ENCODE measurements around the gene TSPAN2. TPM values are rescaled to one million over a fixed set of nuclear protein-coding genes. Genes with fewer than 3 reads are reported as not detected.

TSPAN2 gene
- 10 to 100 TPM; 34.2 to 37.8 (median 34.5) TPM for polyA plus RNA-seq (ENCODE audit: insufficient read length in 3 of 3)
- long read RNA-seq, donor 1, transcript TSPAN2-202 (8 exons, 3,177 nt) = major isoform, 15 of 16 reads
- long read RNA-seq, donor 1, partial matches to known transcripts = 0 of 16 reads
- long read RNA-seq, donor 1, other reads (novel, unspliced or antisense) = 0 of 16 reads
- long read RNA-seq, donor 2, transcript TSPAN2-202 (8 exons, 3,177 nt) = major isoform, 20 of 21 reads
- long read RNA-seq, donor 2, partial matches to known transcripts = 0 of 21 reads
- long read RNA-seq, donor 2, other reads (novel, unspliced or antisense) = 0 of 21 reads
- long read RNA-seq, donor 3, transcript TSPAN2-202 (8 exons, 3,177 nt) = major isoform, 15 of 15 reads
- long read RNA-seq, donor 3, partial matches to known transcripts = 0 of 15 reads
- long read RNA-seq, donor 3, other reads (novel, unspliced or antisense) = 0 of 15 reads
- long read RNA-seq, donor 4, transcript TSPAN2-202 (8 exons, 3,177 nt) = major isoform, 16 of 20 reads
- long read RNA-seq, donor 4, partial matches to known transcripts = 0 of 20 reads
- long read RNA-seq, donor 4, other reads (novel, unspliced or antisense) = 0 of 20 reads
- long read RNA-seq, donor 5 = 0 reads
- long read RNA-seq, donor 6, transcript TSPAN2-202 (8 exons, 3,177 nt) = major isoform, 7 of 15 reads
- long read RNA-seq, donor 6, partial matches to known transcripts = 8 of 15 reads
- long read RNA-seq, donor 6, other reads (novel, unspliced or antisense) = 0 of 15 reads
- long read RNA-seq, donor 7, transcript TSPAN2-202 (8 exons, 3,177 nt) = major isoform, 9 of 11 reads
- long read RNA-seq, donor 7, partial matches to known transcripts = 0 of 11 reads
- long read RNA-seq, donor 7, other reads (novel, unspliced or antisense) = 0 of 11 reads
- long read RNA-seq, donor 8, transcript TSPAN2-202 (8 exons, 3,177 nt) = major isoform, 25 of 25 reads
- long read RNA-seq, donor 8, partial matches to known transcripts = 0 of 25 reads
- long read RNA-seq, donor 8, other reads (novel, unspliced or antisense) = 0 of 25 reads
- long read RNA-seq, donor 9, transcript TSPAN2-202 (8 exons, 3,177 nt) = major isoform, 14 of 14 reads
- long read RNA-seq, donor 9, partial matches to known transcripts = 0 of 14 reads
- long read RNA-seq, donor 9, other reads (novel, unspliced or antisense) = 0 of 14 reads
- long read RNA-seq, donor 10, transcript TSPAN2-202 (8 exons, 3,177 nt) = major isoform, 16 of 20 reads
- long read RNA-seq, donor 10, partial matches to known transcripts = 0 of 20 reads
- long read RNA-seq, donor 10, other reads (novel, unspliced or antisense) = 0 of 20 reads
- long read RNA-seq, donor 11, transcript TSPAN2-202 (8 exons, 3,177 nt) = major isoform, 10 of 11 reads
- long read RNA-seq, donor 11, partial matches to known transcripts = 0 of 11 reads
- long read RNA-seq, donor 11, other reads (novel, unspliced or antisense) = 0 of 11 reads
- long read RNA-seq, donor 12, transcript TSPAN2-202 (8 exons, 3,177 nt) = major isoform, 6 of 6 reads
- long read RNA-seq, donor 12, partial matches to known transcripts = 0 of 6 reads
- long read RNA-seq, donor 12, other reads (novel, unspliced or antisense) = 0 of 6 reads
- long read RNA-seq, donor 13, transcript TSPAN2-202 (8 exons, 3,177 nt) = major isoform, 20 of 23 reads
- long read RNA-seq, donor 13, partial matches to known transcripts = 0 of 23 reads
- long read RNA-seq, donor 13, other reads (novel, unspliced or antisense) = 0 of 23 reads
- long read RNA-seq, donor 14, transcript TSPAN2-202 (8 exons, 3,177 nt) = major isoform, 10 of 12 reads
- long read RNA-seq, donor 14, partial matches to known transcripts = 0 of 12 reads
- long read RNA-seq, donor 14, other reads (novel, unspliced or antisense) = 0 of 12 reads
- long read RNA-seq, donor 15, transcript TSPAN2-202 (8 exons, 3,177 nt) = major isoform, 6 of 8 reads
- long read RNA-seq, donor 15, partial matches to known transcripts = 0 of 8 reads
- long read RNA-seq, donor 15, other reads (novel, unspliced or antisense) = 0 of 8 reads
- long read RNA-seq, donor 16, transcript TSPAN2-202 (8 exons, 3,177 nt) = major isoform, 32 of 40 reads
- long read RNA-seq, donor 16, partial matches to known transcripts = 5 of 40 reads
- long read RNA-seq, donor 16, other reads (novel, unspliced or antisense) = 0 of 40 reads

- peak in 3 of 11 donors; percentile 67 to 75 (median 74) for DNase-seq (ENCODE audit: extremely low read depth in 1 of 11, low read depth in 9 of 11, low spot score in 4 of 11)
These were observed at the start of gene TSPAN2 for GRCh38 chr1:115089420-115090185. TSS of gene TSPAN2 (minus strand) at chr1:115089503. CDS start at chr1:115089432, 71 bp downstream.

- peak; percentile 64 to 88 (median 81) for DNase-seq (ENCODE audit: extremely low read depth in 1 of 11, low read depth in 9 of 11, low spot score in 4 of 11)
These were observed 49.7 kb upstream of the TSPAN2 start for GRCh38 chr1:115138973-115139372.

GRCh38 chr1:115138271-115138670 is 49.0 kb upstream of the TSPAN2 start:
- DNase-seq (ENCODE audit: extremely low read depth in 1 of 11, low read depth in 9 of 11, low spot score in 4 of 11) = no peak

- no peak for DNase-seq (ENCODE audit: extremely low read depth in 1 of 11, low read depth in 9 of 11, low spot score in 4 of 11)
These were observed 47.9 kb upstream of the TSPAN2 start for GRCh38 chr1:115137191-115137590.

DNA sequence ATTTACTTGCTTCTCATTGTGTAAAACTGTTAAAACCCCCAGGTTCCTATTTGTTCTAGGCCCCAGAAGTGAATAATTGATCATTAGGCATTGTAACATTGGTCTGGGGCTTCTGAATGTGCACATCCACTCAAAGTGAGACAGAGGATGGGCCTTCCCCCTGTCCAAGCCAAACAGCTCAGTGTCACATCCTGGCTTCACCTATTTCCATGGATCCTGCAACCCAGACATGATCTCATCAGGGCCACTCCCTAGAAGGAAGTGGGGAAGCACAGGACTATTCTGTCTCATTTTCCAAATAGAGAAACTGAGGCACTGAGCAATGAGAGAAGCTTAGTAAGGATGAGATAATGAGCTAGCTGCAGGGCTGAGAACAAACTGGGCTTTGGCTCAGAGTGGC is 47.4 kb upstream of the TSPAN2 start:
- DNase-seq (ENCODE audit: extremely low read depth in 1 of 11, low read depth in 9 of 11, low spot score in 4 of 11) = no peak

DNA sequence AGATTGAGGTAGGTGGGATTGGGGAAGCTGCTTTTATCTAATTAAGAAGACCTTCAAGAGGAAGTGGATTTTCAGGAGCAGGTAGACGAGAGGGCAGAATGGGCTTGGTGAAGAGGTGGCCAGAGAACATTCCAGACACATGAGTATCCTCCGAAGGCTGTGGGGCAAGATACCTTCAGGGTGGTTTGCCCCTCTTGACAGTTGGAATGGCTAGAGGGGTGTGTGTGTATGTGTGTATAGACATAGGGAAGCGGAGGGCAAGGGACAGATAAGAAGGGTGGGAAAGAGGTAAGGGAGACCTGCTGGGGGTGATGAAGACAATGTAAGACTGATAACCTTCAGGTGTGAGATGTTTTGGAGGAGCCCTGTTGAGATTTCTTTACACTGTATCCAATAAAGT is 46.8 kb upstream of the TSPAN2 start:
- no peak for DNase-seq (ENCODE audit: extremely low read depth in 1 of 11, low read depth in 9 of 11, low spot score in 4 of 11)

DNA sequence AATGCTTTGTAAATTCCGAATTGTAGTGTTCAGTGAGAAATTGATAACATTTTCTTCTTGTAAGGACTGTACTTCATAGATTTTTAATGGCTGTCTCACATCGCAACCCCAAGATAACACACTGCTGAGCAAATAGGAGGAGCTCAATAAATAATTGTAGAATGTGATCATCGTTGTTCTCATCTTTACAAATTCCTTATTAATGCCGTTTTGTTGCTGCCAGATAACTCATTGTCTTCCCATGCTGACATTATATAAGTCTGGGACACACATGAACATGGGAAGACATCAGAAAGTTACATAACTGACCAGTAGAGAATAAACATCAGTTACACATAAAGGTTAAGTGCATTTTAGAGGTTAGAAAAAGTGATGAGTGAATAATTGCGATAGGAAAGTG is 46.4 kb upstream of the TSPAN2 start:
- DNase-seq (ENCODE audit: extremely low read depth in 1 of 11, low read depth in 9 of 11, low spot score in 4 of 11) = no peak

DNA sequence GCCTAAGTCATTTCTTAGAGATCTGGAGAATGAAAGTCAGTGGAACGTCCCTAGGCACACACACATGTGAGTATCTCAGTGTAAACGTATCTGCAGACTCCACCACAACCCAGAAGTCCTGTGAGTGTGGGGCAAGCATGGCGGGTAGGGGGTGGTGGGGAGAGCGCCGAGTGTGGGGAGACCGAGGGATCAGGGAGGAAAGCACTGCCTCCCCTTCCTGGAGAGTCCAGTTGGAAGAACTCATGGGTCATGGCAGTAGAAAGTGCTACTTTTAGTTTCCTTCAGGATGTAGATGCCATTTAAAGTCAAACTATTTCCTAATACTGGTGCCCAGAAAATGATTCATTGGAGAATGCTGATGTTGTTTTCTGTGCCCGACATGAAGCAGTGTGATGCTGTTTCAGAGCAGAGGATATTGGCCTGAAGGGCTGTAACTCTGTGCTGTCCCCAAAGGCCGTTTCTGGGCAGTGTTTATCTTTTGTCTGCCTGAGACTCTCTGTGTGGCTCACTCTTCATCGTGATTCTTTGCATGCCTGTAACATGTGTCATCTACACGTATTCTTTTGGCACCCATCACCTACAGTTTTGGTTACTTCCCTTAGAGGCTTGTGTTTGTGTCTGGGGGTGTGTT is 45.7 kb upstream of the TSPAN2 start:
- DNase-seq (ENCODE audit: extremely low read depth in 1 of 11, low read depth in 9 of 11, low spot score in 4 of 11) = no peak

GRCh38 chr1:115134231-115134630 is 44.9 kb upstream of the TSPAN2 start:
- DNase-seq (ENCODE audit: extremely low read depth in 1 of 11, low read depth in 9 of 11, low spot score in 4 of 11) = no peak

DNA sequence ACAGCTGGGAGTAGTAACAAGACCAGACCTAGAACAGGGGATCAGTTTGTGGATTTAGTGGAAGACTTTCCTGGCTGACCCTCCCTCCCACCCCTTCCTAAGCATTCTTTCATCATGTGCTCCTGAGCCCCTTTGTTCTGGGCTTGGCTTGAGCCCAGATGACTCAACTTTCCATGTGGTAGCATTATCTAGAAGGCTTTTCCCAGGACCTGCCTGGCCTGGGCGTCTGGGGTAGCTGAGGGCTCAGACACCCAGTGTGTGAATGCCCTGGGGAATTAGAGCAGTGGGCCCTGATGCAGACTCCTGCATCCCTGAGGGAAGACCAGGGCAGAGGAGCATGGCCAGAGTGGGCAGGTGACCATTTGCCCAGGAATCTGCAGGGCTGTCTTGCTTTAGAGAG is 44.1 kb upstream of the TSPAN2 start:
- DNase-seq (ENCODE audit: extremely low read depth in 1 of 11, low read depth in 9 of 11, low spot score in 4 of 11) = no peak

- no peak for DNase-seq (ENCODE audit: extremely low read depth in 1 of 11, low read depth in 9 of 11, low spot score in 4 of 11)
These were observed 41.5 kb upstream of the TSPAN2 start for GRCh38 chr1:115130786-115131185.

GRCh38 chr1:115129071-115129640 is 39.9 kb upstream of the TSPAN2 start:
- DNase-seq (ENCODE audit: extremely low read depth in 1 of 11, low read depth in 9 of 11, low spot score in 4 of 11) = no peak

- DNase-seq (ENCODE audit: extremely low read depth in 1 of 11, low read depth in 9 of 11, low spot score in 4 of 11) = no peak
These were observed 38.2 kb upstream of the TSPAN2 start for GRCh38 chr1:115127539-115127938.

DNA sequence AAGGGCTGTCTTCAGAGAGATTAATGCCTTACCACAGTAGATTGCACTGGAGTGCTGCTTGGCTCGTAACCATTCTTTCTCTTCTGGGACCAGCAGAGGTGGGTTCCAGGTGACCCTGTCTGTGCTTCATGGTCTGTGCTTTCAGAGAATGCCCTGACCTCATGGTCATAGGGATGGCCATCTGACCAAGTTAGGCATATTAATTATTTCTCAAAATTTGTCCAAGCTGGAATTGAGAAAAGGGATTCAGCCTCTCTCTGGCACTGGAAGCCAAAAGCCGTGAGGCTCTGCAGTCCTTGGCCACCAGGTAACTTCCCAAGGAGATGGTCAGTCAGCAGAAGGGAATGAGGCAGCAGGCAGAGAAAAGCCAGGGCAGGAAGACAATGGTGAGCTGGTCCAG is 37.2 kb upstream of the TSPAN2 start:
- no peak for DNase-seq (ENCODE audit: extremely low read depth in 1 of 11, low read depth in 9 of 11, low spot score in 4 of 11)

- no peak for DNase-seq (ENCODE audit: extremely low read depth in 1 of 11, low read depth in 9 of 11, low spot score in 4 of 11)
These were observed 33.8 kb upstream of the TSPAN2 start for GRCh38 chr1:115123116-115123515.

DNA sequence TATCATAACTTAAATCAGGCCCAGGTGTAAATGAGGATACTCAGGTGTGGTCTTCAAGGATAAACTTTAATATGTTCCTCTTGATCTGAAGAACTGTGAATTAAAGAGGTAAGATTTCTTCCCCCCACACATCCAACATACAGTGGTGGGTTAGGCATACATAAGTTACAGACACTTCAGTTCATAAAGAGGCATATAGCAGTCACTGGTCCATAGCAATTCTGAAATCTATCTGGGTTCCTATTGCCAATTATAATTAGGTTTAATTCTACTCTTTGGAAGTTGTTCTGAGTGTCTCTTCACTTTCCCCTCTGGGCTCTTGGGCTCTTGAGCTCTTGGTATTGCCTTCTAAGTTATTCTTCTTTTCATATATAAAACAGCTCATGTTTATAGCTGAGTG is 32.5 kb upstream of the TSPAN2 start:
- DNase-seq (ENCODE audit: extremely low read depth in 1 of 11, low read depth in 9 of 11, low spot score in 4 of 11) = no peak
